Type B pancreatic cell (in vitro differentiated cells): Measurements from ENCODE around the gene CDKAL1. TPM values are rescaled to one million over a fixed set of nuclear protein-coding genes. Genes with fewer than 3 reads are reported as not detected.

ENCODE experiments used
- DNase-seq: peaks from one replicate; pipeline ENCODE4 v3.0.0; 2021; ENCODE audit warnings: mixed read lengths; ENCODE audit not compliant: unreplicated experiment; ENCODE audit errors: extremely low spot score
- H3K27ac Mint-ChIP-seq: 2 replicates; pipeline ENCODE4 v1.8.0; 2021; ENCODE audit warnings: mild to moderate bottlenecking, mixed read lengths
- H3K27me3 Mint-ChIP-seq: 2 replicates; pipeline ENCODE4 v1.8.0; 2021; ENCODE audit warnings: mixed read lengths
- H3K36me3 Mint-ChIP-seq: 2 replicates; pipeline ENCODE4 v1.8.0; 2021; ENCODE audit warnings: mixed read lengths
- H3K4me1 Mint-ChIP-seq: one replicate; pipeline ENCODE4 v1.8.0; 2021; ENCODE audit warnings: mixed read lengths; ENCODE audit not compliant: unreplicated experiment
- H3K4me3 Mint-ChIP-seq: 2 replicates; pipeline ENCODE4 v1.8.0; 2021; ENCODE audit warnings: mild to moderate bottlenecking, mixed read lengths
- H3K9me3 Mint-ChIP-seq: 2 replicates; pipeline ENCODE4 v1.8.0; 2021; ENCODE audit warnings: mixed read lengths
- CTCF ChIP-seq: fragments of 200-600 bp; sonication (generic); conservative IDR thresholded peaks from 2 replicates; pipeline ENCODE4 v1.5.0; 2021; ENCODE audit warnings: antibody characterized with exemption, mild to moderate bottlenecking
- total RNA-seq: library from RNA; stranded (reverse); gene quantifications from 2 replicates; pipeline ENCODE4 v1.2.1, GENCODE V29; 2021; ENCODE audit warnings: low replicate concordance

CDKAL1 gene
- total RNA-seq, 1 donor from 2014 or later, result 21.0 TPM

- Mint-ChIP-seq H3K36me3 (no peaks in the 10 kb centered on the region), H3K4me1 (no peaks in the 10 kb centered on the region), H3K4me3 (no peak overlapping the region), H3K27me3 (no peaks in the 10 kb centered on the region), H3K27ac (no peak overlapping the region), H3K9me3 (no peaks in the 10 kb centered on the region)
- DNase-seq, result no peak
- no peak for TF ChIP-seq CTCF
These were observed 302.9 kb downstream of the CDKAL1 start for GRCh38 chr6:20837189-20837588.

- no peaks in the 10 kb centered on the region for H3K4me1 Mint-ChIP-seq
- no peak overlapping the region for H3K27ac Mint-ChIP-seq
- H3K9me3 Mint-ChIP-seq, result no peaks in the 10 kb centered on the region
- no peak overlapping the region for H3K4me3 Mint-ChIP-seq
- no peak for TF ChIP-seq CTCF
- H3K27me3 Mint-ChIP-seq, result no peaks in the 10 kb centered on the region
- no peaks in the 10 kb centered on the region for H3K36me3 Mint-ChIP-seq
- DNase-seq, result no peak
These were observed 303.9 kb downstream of the CDKAL1 start for GRCh38 chr6:20838113-20838512.

- no peaks in the 10 kb centered on the region for H3K4me1 Mint-ChIP-seq
- no peaks in the 10 kb centered on the region for H3K27me3 Mint-ChIP-seq
- no peaks in the 10 kb centered on the region for H3K36me3 Mint-ChIP-seq
- TF ChIP-seq CTCF, result no peak
- H3K9me3 Mint-ChIP-seq, result no peaks in the 10 kb centered on the region
- DNase-seq, result no peak
- H3K27ac Mint-ChIP-seq, result no peak overlapping the region
- H3K4me3 Mint-ChIP-seq, result no peak overlapping the region
These were observed 305.4 kb downstream of the CDKAL1 start for GRCh38 chr6:20839630-20840029.

- Mint-ChIP-seq H3K4me3 (no peak overlapping the region), H3K4me1 (no peaks in the 10 kb centered on the region), H3K27me3 (no peaks in the 10 kb centered on the region), H3K9me3 (no peaks in the 10 kb centered on the region), H3K36me3 (no peaks in the 10 kb centered on the region), H3K27ac (no peak overlapping the region)
- no peak for TF ChIP-seq CTCF
- DNase-seq, result no peak
These were observed 306.4 kb downstream of the CDKAL1 start for GRCh38 chr6:20840675-20841074.

- Mint-ChIP-seq H3K9me3 (no peaks in the 10 kb centered on the region), H3K27me3 (no peaks in the 10 kb centered on the region), H3K36me3 (no peaks in the 10 kb centered on the region), H3K4me1 (peaks cover 5% of the 10 kb centered on the region), H3K4me3 (no peak overlapping the region), H3K27ac (no peak overlapping the region)
- no peak for DNase-seq
- TF ChIP-seq CTCF, result no peak
These were observed 307.5 kb downstream of the CDKAL1 start for GRCh38 chr6:20841806-20842205.

GRCh38 chr6:20845592-20845991, 311.3 kb downstream of the CDKAL1 start:
- Mint-ChIP-seq H3K4me3 (no peak overlapping the region), H3K27me3 (no peaks in the 10 kb centered on the region), H3K4me1 (peaks cover 5% of the 10 kb centered on the region), H3K9me3 (no peaks in the 10 kb centered on the region), H3K27ac (no peak overlapping the region), H3K36me3 (peaks cover 4% of the 10 kb centered on the region)
- no peak for DNase-seq
- TF ChIP-seq CTCF, result no peak
